Tibial nerve (tissue), 4 donors: Measurements from ENCODE around the gene SKAP2.

ENCODE experiments used
- EP300 ChIP-seq, 2 donors: sonication (generic); formaldehyde crosslinking; IDR thresholded peaks; one replicate each; pipeline ENCODE4 v1.6.1; 2017; ENCODE audit warnings: antibody characterized with exemption in 2 of 2, mild to moderate bottlenecking in 1 of 2
- POLR2A ChIP-seq, 2 donors: fragments of 450-650 bp; IDR thresholded peaks; one replicate each; pipeline ENCODE4 v1.6.1; 2017; ENCODE audit warnings: antibody characterized with exemption in 2 of 2, mild to moderate bottlenecking in 2 of 2, moderate library complexity in 2 of 2
- TF ChIP-seq, protein P1 (sequence below), 5 experiments: fragments of 200-600 bp in 3 of 5; fragments of 450-650 bp in 2 of 5; sonication (generic) in 3 of 5; IDR thresholded peaks; one replicate each; pipeline ENCODE4 v1.5.1; 2016 to 2019; ENCODE audit warnings: antibody characterized with exemption in 5 of 5, mild to moderate bottlenecking in 3 of 5, moderate library complexity in 2 of 5

DNA sequence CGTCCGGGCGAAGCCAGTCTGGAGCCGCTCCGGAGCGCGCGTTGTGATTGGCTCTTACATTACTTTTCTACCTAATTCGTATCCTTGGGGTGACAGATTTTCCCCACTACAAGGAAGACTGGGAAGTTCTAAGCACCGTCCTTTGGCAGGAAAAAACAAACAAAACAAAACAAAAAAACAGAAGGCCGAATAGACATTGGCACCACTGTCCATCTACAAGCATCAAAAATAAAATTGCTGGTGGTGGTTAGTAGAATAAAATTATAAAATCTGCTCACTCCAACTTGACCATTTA, 651 bp upstream of the SKAP2 start:
- TF ChIP-seq, protein P1, sequence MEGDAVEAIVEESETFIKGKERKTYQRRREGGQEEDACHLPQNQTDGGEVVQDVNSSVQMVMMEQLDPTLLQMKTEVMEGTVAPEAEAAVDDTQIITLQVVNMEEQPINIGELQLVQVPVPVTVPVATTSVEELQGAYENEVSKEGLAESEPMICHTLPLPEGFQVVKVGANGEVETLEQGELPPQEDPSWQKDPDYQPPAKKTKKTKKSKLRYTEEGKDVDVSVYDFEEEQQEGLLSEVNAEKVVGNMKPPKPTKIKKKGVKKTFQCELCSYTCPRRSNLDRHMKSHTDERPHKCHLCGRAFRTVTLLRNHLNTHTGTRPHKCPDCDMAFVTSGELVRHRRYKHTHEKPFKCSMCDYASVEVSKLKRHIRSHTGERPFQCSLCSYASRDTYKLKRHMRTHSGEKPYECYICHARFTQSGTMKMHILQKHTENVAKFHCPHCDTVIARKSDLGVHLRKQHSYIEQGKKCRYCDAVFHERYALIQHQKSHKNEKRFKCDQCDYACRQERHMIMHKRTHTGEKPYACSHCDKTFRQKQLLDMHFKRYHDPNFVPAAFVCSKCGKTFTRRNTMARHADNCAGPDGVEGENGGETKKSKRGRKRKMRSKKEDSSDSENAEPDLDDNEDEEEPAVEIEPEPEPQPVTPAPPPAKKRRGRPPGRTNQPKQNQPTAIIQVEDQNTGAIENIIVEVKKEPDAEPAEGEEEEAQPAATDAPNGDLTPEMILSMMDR (IDR thresholded peaks at IDR 0.05), result no peak
- TF ChIP-seq POLR2A (IDR thresholded peaks at IDR 0.05) (no peak), EP300 (IDR thresholded peaks at IDR 0.05) (no peak)
